Body of pancreas (tissue), 4 donors: ENCODE measurements around the gene INVS. TPM values are rescaled to one million over a fixed set of nuclear protein-coding genes. Genes with fewer than 3 reads are reported as not detected.

Source experiments
- ATAC-seq: fragments of 150-250 bp; one replicate; pipeline ENCODE4 v1.9.1; 2016
- DNase-seq, 4 donors: peaks; one replicate each; pipeline ENCODE4 v3.0.0-alpha.2; 2019
- H3K27ac ChIP-seq, 4 donors: fragments of 200-600 bp; sonication (generic); 1 replicate in 3 of 4; 2 replicates in 1 of 4; pipeline versions ENCODE4 v1.5.1 to v1.6.1; 2016 to 2019; ENCODE audit warnings: mild to moderate bottlenecking in 1 of 4, mixed read lengths in 1 of 4, moderate library complexity in 1 of 4
- H3K27me3 ChIP-seq, 2 donors: fragments of 200-600 bp; sonication (generic); one replicate each; pipeline ENCODE4 v1.6.0; 2016; ENCODE audit warnings: mild to moderate bottlenecking in 1 of 2
- H3K36me3 ChIP-seq, 2 donors: fragments of 200-600 bp; sonication (generic); replicated peaks in 1 of 2; 2 replicates each; pipeline ENCODE4 v1.5.1; 2016; ENCODE audit warnings: low read depth in 2 of 2; ENCODE audit not compliant: insufficient read depth in 1 of 2
- H3K4me1 ChIP-seq: fragments of 200-600 bp; sonication (generic); one replicate; pipeline ENCODE4 v1.6.0; 2016
- H3K4me3 ChIP-seq, 2 donors: fragments of 200-600 bp; sonication (generic); 1 replicate in 1 of 2; 2 replicates in 1 of 2; pipeline ENCODE4 v1.5.1; 2016 to 2019
- H3K9me3 ChIP-seq, 3 donors: fragments of 200-600 bp; sonication (generic); 1 replicate in 2 of 3; 2 replicates in 1 of 3; pipeline ENCODE4 v1.5.1; 2016
- POLR2A ChIP-seq, 3 donors: fragments of 450-650 bp; IDR thresholded peaks; one replicate each; pipeline ENCODE4 v1.6.1; 2016; ENCODE audit warnings: antibody characterized with exemption in 3 of 3, mild to moderate bottlenecking in 2 of 3
- WGBS, 2 donors: methylation state at CpG; one replicate each; pipeline ENCODE4 v1.1.5; 2017; 5-methylcytosine and 5-hydroxymethylcytosine counted together
- intact Hi-C: fragments of 100-400 bp; cut with DNase I; formaldehyde crosslinking; loops from one replicate; pipeline ENCODE4 v1.15.1; 2023
- total RNA-seq, 2 donors: library from RNA; depleted of rRNA; stranded (reverse); fragments of >200 nt; gene quantifications; one replicate each; pipeline ENCODE4 v1.1.0, GENCODE V29; 2016
- TF ChIP-seq, protein P1 (sequence below), 7 experiments: fragments of 450-650 bp in 4 of 7; fragments of 200-600 bp in 3 of 7; sonication (generic) in 3 of 7; IDR thresholded peaks; one replicate each; pipeline ENCODE4 v1.5.1; 2016 to 2019; ENCODE audit warnings: antibody characterized with exemption in 7 of 7

The INVS gene
- total RNA-seq, 2 donors from 2014 or later, result 28.3 to 29.8 TPM

DNA sequence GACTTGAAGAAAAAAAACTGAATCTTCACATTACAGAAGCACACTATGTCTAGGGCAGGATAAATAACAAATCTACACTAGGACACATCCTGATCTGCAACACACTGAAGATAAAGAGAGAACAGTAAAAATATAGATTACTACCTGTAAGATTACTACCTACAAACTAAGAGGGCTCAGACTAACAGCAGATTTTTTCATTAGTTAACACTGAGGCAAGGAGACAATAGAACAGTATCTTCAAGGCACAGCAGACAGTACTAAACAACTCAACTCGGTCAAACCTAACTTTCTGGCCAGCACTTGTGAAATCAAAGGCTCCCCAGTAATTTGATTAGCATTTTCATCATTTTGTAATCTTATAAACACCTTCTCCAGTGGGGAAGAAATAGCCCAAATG is 207.2 kb downstream of the INVS start:
- ATAC-seq (no peak), DNase-seq (no peak)
- H3K36me3 ChIP-seq, result peaks cover 0 to 2% of the 10 kb centered on the region in 2 donors
- WGBS, 2 donors, result 100% methylated on average over 1 of the region's 1 CpG
- H3K27ac ChIP-seq, result no peak overlapping the region
- no peak overlapping the region for H3K4me3 ChIP-seq
- intact Hi-C loops, result no loop called here
- TF ChIP-seq, protein P1, sequence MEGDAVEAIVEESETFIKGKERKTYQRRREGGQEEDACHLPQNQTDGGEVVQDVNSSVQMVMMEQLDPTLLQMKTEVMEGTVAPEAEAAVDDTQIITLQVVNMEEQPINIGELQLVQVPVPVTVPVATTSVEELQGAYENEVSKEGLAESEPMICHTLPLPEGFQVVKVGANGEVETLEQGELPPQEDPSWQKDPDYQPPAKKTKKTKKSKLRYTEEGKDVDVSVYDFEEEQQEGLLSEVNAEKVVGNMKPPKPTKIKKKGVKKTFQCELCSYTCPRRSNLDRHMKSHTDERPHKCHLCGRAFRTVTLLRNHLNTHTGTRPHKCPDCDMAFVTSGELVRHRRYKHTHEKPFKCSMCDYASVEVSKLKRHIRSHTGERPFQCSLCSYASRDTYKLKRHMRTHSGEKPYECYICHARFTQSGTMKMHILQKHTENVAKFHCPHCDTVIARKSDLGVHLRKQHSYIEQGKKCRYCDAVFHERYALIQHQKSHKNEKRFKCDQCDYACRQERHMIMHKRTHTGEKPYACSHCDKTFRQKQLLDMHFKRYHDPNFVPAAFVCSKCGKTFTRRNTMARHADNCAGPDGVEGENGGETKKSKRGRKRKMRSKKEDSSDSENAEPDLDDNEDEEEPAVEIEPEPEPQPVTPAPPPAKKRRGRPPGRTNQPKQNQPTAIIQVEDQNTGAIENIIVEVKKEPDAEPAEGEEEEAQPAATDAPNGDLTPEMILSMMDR (IDR thresholded peaks at IDR 0.05), result no peak
- no peak for TF ChIP-seq POLR2A (IDR thresholded peaks at IDR 0.05)
- no peaks in the 10 kb centered on the region for H3K4me1 ChIP-seq
- H3K27me3 ChIP-seq, result no peaks in the 10 kb centered on the region
- no peaks in the 10 kb centered on the region for H3K9me3 ChIP-seq

DNA sequence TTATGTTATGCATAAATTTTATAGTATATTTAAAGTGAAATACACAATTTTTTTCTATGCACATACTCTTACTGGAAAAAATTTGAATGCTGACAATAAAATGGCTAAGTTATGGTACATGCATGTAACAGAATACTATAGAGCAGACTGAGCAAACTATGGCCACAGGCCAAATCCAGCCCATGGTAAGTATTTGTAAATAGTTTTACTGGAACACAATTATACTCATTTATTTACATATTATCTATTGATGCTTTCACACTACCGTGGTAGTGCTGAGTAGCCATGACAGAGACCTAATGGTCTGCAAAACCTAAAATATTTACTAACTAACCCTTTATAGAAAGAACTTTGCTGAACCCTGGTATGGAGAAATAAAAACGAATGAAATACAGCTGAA is 208.0 kb downstream of the INVS start:
- intact Hi-C loops, result no loop called here
- Histone ChIP-seq H3K36me3 (no peaks in the 10 kb centered on the region), H3K27ac (no peak overlapping the region), H3K9me3 (no peaks in the 10 kb centered on the region), H3K27me3 (no peaks in the 10 kb centered on the region), H3K4me1 (no peaks in the 10 kb centered on the region), H3K4me3 (no peak overlapping the region)
- DNase-seq (no peak), ATAC-seq (no peak)
- 63 to 70% methylated on average over 2 of the region's 2 CpGs for WGBS, 2 donors
- TF ChIP-seq, protein P1 (IDR thresholded peaks at IDR 0.05), result no peak
- TF ChIP-seq POLR2A (IDR thresholded peaks at IDR 0.05), result no peak

DNA sequence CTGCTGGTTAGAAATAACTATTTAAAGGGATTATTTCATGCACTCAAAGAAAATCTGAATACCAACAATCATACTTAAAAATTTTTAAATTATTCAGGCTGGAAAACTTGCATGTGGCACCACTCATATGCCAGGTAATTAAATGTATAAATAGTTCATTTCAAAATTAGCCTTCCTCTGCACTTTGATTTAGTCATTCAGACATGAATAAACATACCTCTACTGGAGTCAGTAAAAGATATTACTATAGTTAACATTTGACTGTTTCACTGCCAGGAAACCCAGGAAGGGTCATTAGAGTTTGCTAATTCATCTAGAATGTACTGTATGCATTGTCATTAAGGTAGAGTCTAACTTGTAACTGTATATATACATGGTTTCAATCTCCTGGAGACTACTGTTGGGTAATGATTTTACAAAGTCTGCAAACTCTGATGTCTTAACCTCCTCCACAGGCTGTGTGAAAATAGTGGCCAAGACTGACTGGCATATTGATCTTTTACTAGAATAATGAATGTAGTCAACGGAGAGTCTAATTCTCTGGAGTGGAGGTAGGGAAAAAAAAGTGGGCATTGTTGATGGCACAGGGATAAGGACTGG is 210.0 kb downstream of the INVS start:
- DNase-seq (no peak), ATAC-seq (no peak)
- 19 to 21% methylated on average over 1 of the region's 1 CpG for WGBS, 2 donors
- intact Hi-C loops, result no loop called here
- H3K36me3 ChIP-seq, result no peaks in the 10 kb centered on the region
- TF ChIP-seq, protein P1 (IDR thresholded peaks at IDR 0.05), result no peak
- no peak for TF ChIP-seq POLR2A (IDR thresholded peaks at IDR 0.05)
- H3K9me3 ChIP-seq, result no peaks in the 10 kb centered on the region
- no peaks in the 10 kb centered on the region for H3K27me3 ChIP-seq
- no peak overlapping the region for H3K4me3 ChIP-seq
- H3K27ac ChIP-seq, result no peak overlapping the region
- H3K4me1 ChIP-seq, result no peaks in the 10 kb centered on the region

DNA sequence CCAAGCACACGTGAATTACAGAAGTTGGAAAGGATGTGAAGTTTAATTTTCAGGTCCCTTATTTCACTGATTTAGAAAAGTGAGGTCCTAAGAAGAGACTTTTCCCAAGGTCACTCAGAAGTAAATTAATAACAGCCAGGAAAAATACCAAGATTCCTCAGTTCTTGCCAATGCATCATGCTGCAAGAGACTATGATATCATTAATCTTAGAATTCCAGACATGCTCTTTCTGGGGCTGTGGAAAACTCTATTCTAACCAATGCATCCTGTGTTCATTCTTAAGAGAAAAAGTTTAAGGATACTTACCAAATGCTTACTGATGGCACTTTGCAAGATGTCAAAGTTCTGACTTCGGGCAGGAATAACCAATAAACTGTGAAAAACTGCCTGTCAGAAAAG is 210.9 kb downstream of the INVS start:
- WGBS, 2 donors, result 89 to 94% methylated on average over 2 of the region's 2 CpGs
- H3K4me3 ChIP-seq, result no peak overlapping the region
- no peaks in the 10 kb centered on the region for H3K9me3 ChIP-seq
- intact Hi-C loops, result no loop called here
- H3K4me1 ChIP-seq, result no peaks in the 10 kb centered on the region
- H3K27ac ChIP-seq, result no peak overlapping the region
- ATAC-seq (no peak), DNase-seq (no peak)
- no peaks in the 10 kb centered on the region for H3K36me3 ChIP-seq
- TF ChIP-seq, protein P1 (IDR thresholded peaks at IDR 0.05), result no peak
- no peak for TF ChIP-seq POLR2A (IDR thresholded peaks at IDR 0.05)
- H3K27me3 ChIP-seq, result no peaks in the 10 kb centered on the region

DNA sequence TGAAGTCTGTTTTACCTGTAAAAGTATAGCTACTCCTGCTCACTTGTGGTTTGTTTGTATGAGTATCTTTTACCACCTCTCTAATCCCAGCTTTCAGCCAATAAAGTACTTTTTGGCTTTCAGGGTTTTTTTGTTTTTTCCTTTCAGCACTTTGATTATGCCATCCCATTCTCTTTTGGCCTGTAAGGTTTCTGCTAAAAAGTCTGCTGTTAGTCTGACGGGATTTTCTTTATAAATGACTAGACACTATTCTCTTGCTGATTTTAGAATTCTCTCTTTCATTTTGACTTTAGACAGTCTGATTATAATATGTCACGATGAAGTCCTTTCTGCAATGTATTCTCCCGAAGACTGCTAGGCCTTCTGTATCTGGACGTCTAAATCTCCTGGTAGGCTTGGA is 216.5 kb downstream of the INVS start:
- H3K27ac ChIP-seq, result no peak overlapping the region
- no peaks in the 10 kb centered on the region for H3K4me1 ChIP-seq
- 98% methylated on average over 4 of the region's 4 CpGs for whole genome bisulfite sequencing, 2 donors
- ATAC-seq (no peak), DNase-seq (no peak)
- no peak overlapping the region for H3K4me3 ChIP-seq
- H3K36me3 ChIP-seq, result no peaks in the 10 kb centered on the region
- intact Hi-C loops, result no loop called here
- TF ChIP-seq, protein P1 (IDR thresholded peaks at IDR 0.05), result no peak
- no peak for TF ChIP-seq POLR2A (IDR thresholded peaks at IDR 0.05)
- no peaks in the 10 kb centered on the region for H3K9me3 ChIP-seq
- no peaks in the 10 kb centered on the region for H3K27me3 ChIP-seq
